ENCODE data around the gene RHOC.

The RHOC gene

DNA sequence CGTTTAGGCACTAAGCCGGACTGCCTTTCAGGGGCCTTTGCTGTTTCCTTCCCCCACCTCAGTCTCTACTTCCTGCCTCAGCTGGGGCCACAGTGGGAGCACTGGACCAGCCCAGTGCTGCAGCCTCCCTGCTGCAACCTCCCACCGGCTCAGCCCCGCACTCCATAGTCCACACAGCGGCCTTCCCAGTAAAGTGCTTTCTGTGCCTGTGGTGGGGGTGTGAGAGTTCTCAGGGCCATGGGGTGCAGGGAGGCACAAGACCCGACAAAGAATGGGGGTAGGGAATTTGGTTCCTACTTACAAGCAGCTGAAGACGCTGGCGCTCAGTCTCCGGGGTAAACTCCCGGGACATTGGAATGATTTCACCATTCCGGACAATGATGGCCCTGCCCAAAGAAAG, 4.7 kb upstream of the RHOC start:
- TF ChIP-seq, protein P1, sequence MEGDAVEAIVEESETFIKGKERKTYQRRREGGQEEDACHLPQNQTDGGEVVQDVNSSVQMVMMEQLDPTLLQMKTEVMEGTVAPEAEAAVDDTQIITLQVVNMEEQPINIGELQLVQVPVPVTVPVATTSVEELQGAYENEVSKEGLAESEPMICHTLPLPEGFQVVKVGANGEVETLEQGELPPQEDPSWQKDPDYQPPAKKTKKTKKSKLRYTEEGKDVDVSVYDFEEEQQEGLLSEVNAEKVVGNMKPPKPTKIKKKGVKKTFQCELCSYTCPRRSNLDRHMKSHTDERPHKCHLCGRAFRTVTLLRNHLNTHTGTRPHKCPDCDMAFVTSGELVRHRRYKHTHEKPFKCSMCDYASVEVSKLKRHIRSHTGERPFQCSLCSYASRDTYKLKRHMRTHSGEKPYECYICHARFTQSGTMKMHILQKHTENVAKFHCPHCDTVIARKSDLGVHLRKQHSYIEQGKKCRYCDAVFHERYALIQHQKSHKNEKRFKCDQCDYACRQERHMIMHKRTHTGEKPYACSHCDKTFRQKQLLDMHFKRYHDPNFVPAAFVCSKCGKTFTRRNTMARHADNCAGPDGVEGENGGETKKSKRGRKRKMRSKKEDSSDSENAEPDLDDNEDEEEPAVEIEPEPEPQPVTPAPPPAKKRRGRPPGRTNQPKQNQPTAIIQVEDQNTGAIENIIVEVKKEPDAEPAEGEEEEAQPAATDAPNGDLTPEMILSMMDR (IDR thresholded peaks at IDR 0.05; ENCODE audit: control insufficient read depth, extremely low read depth, insufficient read depth) = no peak
- no peak overlapping the region for H3K4me3 ChIP-seq (ENCODE audit: low read depth, low read length)
- no peak for DNase-seq (ENCODE audit: low read depth)

DNA sequence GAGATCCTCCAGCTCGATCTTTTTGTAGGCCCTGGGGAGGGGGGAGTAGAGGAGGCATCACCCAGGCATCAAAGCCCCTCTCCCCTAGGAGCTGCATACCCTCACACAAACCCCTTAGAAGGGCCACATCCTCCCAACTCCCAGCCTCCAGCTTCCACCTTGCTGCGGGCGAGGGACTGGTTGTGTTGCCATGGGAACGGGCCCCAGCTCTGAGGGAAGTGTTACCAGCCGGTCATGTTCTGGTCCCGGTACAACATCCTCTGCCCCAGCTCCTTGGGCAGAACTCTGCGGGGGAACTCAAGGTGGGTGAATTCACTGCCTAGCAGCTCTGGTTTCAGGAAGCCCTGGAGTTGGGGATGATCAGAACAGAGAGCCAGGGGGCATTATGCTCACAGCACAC, 4.1 kb upstream of the RHOC start:
- no peak for DNase-seq (ENCODE audit: low read depth)
- TF ChIP-seq, protein P1 (IDR thresholded peaks at IDR 0.05; ENCODE audit: control insufficient read depth, extremely low read depth, insufficient read depth) = no peak
- H3K4me3 ChIP-seq (ENCODE audit: low read depth, low read length) = no peak overlapping the region

DNA sequence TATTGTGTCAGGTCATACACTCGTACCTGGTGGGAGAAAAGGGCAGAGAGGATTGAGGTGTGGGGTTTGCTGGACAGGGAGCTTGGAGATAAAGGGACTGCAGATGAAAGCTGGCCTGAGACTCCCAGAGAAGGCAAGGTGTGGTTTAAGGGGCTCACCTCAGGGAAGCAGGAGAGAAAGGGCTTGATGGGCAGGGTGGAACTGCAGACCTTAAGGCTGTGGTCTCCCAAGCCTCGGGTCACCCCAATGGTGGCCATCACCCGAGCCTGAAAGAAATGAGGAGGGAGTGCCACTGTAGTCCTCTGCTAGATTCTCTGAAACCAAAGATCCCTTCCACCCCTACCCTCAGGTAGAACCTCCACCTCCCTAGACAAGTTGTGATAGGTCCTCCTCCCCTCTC, 3.7 kb upstream of the RHOC start:
- no peak overlapping the region for H3K4me3 ChIP-seq (ENCODE audit: low read depth, low read length)
- TF ChIP-seq, protein P1 (IDR thresholded peaks at IDR 0.05; ENCODE audit: control insufficient read depth, extremely low read depth, insufficient read depth) = no peak
- no peak for DNase-seq (ENCODE audit: low read depth)

DNA sequence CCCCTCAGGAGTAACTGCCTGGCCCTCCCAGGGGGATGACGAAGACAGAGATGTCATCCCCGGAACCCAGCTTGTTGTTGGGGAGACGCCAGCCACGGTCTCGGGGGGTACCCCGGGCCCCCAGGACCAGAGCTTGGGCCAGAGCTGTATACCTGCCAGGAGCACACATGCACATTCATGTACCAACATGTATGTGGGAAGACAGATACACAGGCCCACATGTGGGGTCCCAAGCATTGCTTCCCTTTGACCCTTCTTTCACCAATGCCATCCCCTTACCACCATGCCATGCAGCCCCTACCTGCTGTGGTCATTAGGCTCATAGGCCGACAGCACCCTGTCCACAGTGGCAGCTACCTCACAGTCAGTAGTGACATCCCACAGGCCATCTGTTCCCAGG, 3.2 kb upstream of the RHOC start:
- TF ChIP-seq, protein P1 (IDR thresholded peaks at IDR 0.05; ENCODE audit: control insufficient read depth, extremely low read depth, insufficient read depth) = no peak
- H3K4me3 ChIP-seq (ENCODE audit: low read depth, low read length) = no peak overlapping the region
- DNase-seq (ENCODE audit: low read depth) = no peak

DNA sequence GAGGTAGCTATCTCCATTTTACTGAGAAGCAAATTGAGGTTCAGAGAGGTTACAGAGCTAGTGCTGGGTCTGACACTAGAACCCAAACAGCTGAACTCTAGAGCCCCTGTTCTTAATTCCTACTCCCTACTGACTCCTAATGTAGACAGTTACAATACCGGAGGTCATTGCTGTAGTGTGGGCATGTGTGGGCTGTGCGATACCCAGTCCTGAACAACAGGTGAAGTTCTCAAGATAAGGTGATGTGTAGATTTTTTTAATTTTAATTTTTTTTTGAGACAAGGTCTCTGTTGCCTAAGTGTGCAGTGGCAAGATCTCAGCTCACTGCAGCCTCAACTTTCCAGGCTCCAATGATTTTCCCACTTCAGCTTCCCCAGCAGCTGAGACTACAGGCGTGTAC, 1.6 kb upstream of the RHOC start:
- no peak overlapping the region for H3K4me3 ChIP-seq (ENCODE audit: low read depth, low read length)
- no peak for DNase-seq (ENCODE audit: low read depth)
- TF ChIP-seq, protein P1 (IDR thresholded peaks at IDR 0.05; ENCODE audit: control insufficient read depth, extremely low read depth, insufficient read depth) = no peak

DNA sequence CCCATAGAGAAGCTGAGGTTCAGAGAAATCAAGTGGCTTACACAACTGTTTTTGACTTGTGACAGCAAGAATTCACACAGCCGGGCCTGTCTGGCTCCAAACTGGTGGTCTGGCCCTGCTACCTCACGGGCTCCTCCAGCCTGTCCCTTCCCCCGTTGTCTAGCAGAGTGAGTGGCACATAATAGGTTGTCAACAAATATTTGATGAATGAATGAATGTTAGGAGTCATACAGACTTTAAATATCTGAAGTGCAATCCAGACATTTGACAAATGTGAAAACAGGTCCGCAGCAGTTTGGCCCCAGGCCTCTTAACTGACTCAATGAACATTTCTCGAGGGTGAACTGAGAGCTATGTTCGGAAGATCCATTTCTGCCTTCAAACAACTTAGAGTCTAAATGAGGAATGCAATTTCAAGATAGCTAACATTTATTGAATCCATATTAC, 1.1 kb upstream of the RHOC start:
- no peak for DNase-seq (ENCODE audit: low read depth)
- no peak overlapping the region for H3K4me3 ChIP-seq (ENCODE audit: low read depth, low read length)
- TF ChIP-seq, protein P1 (IDR thresholded peaks at IDR 0.05; ENCODE audit: control insufficient read depth, extremely low read depth, insufficient read depth) = no peak

DNA sequence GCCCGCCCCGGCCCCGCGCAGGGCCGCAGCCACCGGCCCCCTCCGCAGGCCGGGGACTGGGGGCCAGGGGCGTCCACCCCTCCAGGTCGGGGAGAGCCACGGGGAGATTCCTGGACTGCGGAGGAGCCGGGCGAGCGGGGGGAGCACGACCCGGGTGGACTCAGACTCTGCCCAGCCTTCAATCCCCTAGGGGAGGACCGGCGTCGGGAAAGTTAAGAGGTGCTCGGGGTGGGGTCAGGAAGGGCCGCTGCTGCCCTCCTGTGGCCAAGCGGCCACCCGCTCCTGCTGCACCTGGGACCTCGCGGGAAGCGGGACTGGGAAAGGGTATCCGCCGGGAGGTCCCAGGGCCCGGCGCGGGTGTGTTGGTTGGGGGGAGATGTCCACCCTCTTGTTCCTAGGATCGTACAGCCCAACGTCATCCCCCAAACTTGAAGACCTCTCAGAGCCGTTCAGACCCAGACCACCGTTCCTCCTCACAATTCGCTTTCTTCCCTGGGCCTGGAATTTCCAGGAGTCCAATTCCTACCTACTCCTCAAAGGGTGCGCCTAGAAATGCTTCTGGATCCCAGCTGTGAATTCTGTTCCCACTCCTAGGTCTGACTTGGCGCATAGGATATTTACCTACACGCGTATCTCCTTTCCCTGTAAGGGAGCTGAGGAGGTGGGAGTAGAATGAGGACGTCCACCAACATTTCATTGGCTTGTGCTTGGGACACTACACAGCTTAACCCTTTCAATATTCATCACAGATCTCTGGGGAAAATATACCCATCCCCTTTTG, 484 bp upstream of the RHOC start:
- H3K4me3 ChIP-seq (ENCODE audit: low read depth, low read length) = peak overlapping the region; percentile 88

More for the DNA sequence above, 484 bp upstream of the RHOC start:
- DNase-seq (ENCODE audit: low read depth) = no peak
- TF ChIP-seq, protein P1 (IDR thresholded peaks at IDR 0.05; ENCODE audit: control insufficient read depth, extremely low read depth, insufficient read depth) = peak; percentile 98
